CD4-positive, CD25-positive, alpha-beta regulatory T cell (primary cell): ENCODE data around the gene ZNF439. TPM values are rescaled to one million over a fixed set of nuclear protein-coding genes. Genes with fewer than 3 reads are reported as not detected.
"Not testable (repeated sequence)": the region's sequence is repeated elsewhere in the genome, so short reads cannot be mapped to it uniquely, and the experiment has no call there.

Experiments
- ATAC-seq, 2 donors: fragments of 150-1000 bp; cut with Tn5 transposase; one replicate each; pipeline ENCODE4 v1.10.0; 2021; ENCODE audit warnings: low read depth in 2 of 2, moderate number of reproducible peaks in 2 of 2, moderate library complexity in 1 of 2
- DNase-seq, 3 donors: peaks; one replicate each; pipeline versions ENCODE4 v3.0.0 to v3.0.0-alpha.2; 2012 to 2022; ENCODE audit warnings: mixed read lengths in 1 of 3
- H3K27ac ChIP-seq: one replicate; pipeline ENCODE4 v1.7.0; 2013; ENCODE audit warnings: mild to moderate bottlenecking, low read length; ENCODE audit not compliant: insufficient read depth, poor library complexity, severe bottlenecking
- H3K27me3 ChIP-seq: one replicate; pipeline ENCODE4 v1.7.0; 2013; ENCODE audit warnings: low read length; ENCODE audit not compliant: control insufficient read depth, insufficient read depth
- H3K36me3 ChIP-seq: one replicate; pipeline ENCODE4 v1.7.0; 2013; ENCODE audit warnings: mild to moderate bottlenecking, low read length, moderate library complexity; ENCODE audit not compliant: control insufficient read depth, insufficient read depth
- H3K4me1 ChIP-seq: 2 replicates; pipeline ENCODE4 v1.7.0; 2013; ENCODE audit warnings: mild to moderate bottlenecking, low read length; ENCODE audit not compliant: insufficient read depth, control insufficient read depth, poor library complexity, severe bottlenecking
- H3K4me3 ChIP-seq: one replicate; pipeline ENCODE4 v1.7.0; 2013; ENCODE audit warnings: low read depth, mild to moderate bottlenecking, low read length, moderate library complexity
- H3K9me3 ChIP-seq, 2 experiments: 1 replicate in 1 of 2; 2 replicates in 1 of 2; pipeline ENCODE4 v1.7.0; 2013; ENCODE audit warnings: low read length in 2 of 2, mild to moderate bottlenecking in 1 of 2, moderate library complexity in 1 of 2; ENCODE audit not compliant: control insufficient read depth in 2 of 2
- H3K27ac Mint-ChIP-seq, 3 donors: one replicate each; pipeline ENCODE4 v1.8.0; 2020 to 2022; ENCODE audit warnings: mild to moderate bottlenecking in 3 of 3, mixed read lengths in 3 of 3, moderate library complexity in 2 of 3
- H3K27me3 Mint-ChIP-seq: one replicate; pipeline ENCODE4 v1.8.0; 2022; ENCODE audit warnings: mild to moderate bottlenecking, mixed read lengths
- H3K36me3 Mint-ChIP-seq: one replicate; pipeline ENCODE4 v1.8.0; 2020; ENCODE audit warnings: mixed read lengths
- H3K4me1 Mint-ChIP-seq, 4 donors: one replicate each; pipeline ENCODE4 v1.8.0; 2020 to 2022; ENCODE audit warnings: mixed read lengths in 4 of 4, mild to moderate bottlenecking in 1 of 4
- H3K4me3 Mint-ChIP-seq, 4 donors: one replicate each; pipeline ENCODE4 v1.8.0; 2020 to 2022; ENCODE audit warnings: mild to moderate bottlenecking in 4 of 4, mixed read lengths in 4 of 4, moderate library complexity in 3 of 4
- H3K9me3 Mint-ChIP-seq, 7 donors: one replicate each; pipeline ENCODE4 v1.8.0; 2020 to 2022; ENCODE audit warnings: mixed read lengths in 7 of 7, mild to moderate bottlenecking in 3 of 7, moderate library complexity in 2 of 7
- polyA plus RNA-seq, 4 donors: library from polyadenylated mRNA; unstranded; fragments of 300-500 nt; fragmentation: Illumina TruSeq; gene quantifications; one replicate each; pipeline ENCODE4 v1.2.3, GENCODE V29; 2021
- total RNA-seq: library from RNA; stranded (reverse); gene quantifications from one replicate; pipeline ENCODE4 v1.2.3, GENCODE V29; 2022

Gene ZNF439
- total and polyA plus RNA-seq, 5 donors from 2014 or later = 0.60 to 6.0 (median 3.7) TPM

- not testable (repeated sequence) for H3K4me3 ChIP-seq, H3K27ac ChIP-seq, H3K36me3 ChIP-seq, H3K27me3 ChIP-seq, DNase-seq, H3K27ac Mint-ChIP-seq, ATAC-seq, H3K27me3 Mint-ChIP-seq
- Mint-ChIP-seq H3K36me3 (peaks cover 16% of the 10 kb centered on the region), H3K9me3 (peaks cover 0 to 22% (median 7%) of the 10 kb centered on the region in 7 donors), H3K4me1 (peaks cover 6 to 28% (median 17%) of the 10 kb centered on the region in 4 donors), H3K4me3 (peak overlapping the region in 2 of 4 donors; percentile 88 to 91)
- Histone ChIP-seq H3K4me1 (peaks cover 15% of the 10 kb centered on the region), H3K9me3 (peaks cover 5 to 19% of the 10 kb centered on the region in 2 experiments)
Measured at GRCh38 chr19:11850289-11850688, 1.8 kb downstream of the ZNF439 start.

GRCh38 chr19:11853358-11853757, 4.8 kb downstream of the ZNF439 start:
- DNase-seq (no peak), ATAC-seq (no peak)
- H3K4me3 Mint-ChIP-seq = no peak overlapping the region
- H3K9me3 ChIP-seq = peaks cover 22 to 44% of the 10 kb centered on the region in 2 experiments
- no peak overlapping the region for H3K4me3 ChIP-seq
- peaks cover 4 to 17% (median 14%) of the 10 kb centered on the region in 4 donors for H3K4me1 Mint-ChIP-seq
- H3K27ac ChIP-seq = no peak overlapping the region
- H3K27me3 ChIP-seq = no peaks in the 10 kb centered on the region
- peaks cover 0 to 39% (median 17%) of the 10 kb centered on the region in 7 donors for H3K9me3 Mint-ChIP-seq
- no peaks in the 10 kb centered on the region for H3K27me3 Mint-ChIP-seq
- H3K27ac Mint-ChIP-seq = no peak overlapping the region
- H3K4me1 ChIP-seq = peaks cover 11% of the 10 kb centered on the region
- peaks cover 32% of the 10 kb centered on the region for H3K36me3 Mint-ChIP-seq
- no peaks in the 10 kb centered on the region for H3K36me3 ChIP-seq

GRCh38 chr19:11856596-11857250, 8.2 kb downstream of the ZNF439 start:
- Histone ChIP-seq H3K4me3 (no peak overlapping the region), H3K4me1 (no peaks in the 10 kb centered on the region), H3K36me3 (no peaks in the 10 kb centered on the region), H3K9me3 (peaks cover 31 to 76% of the 10 kb centered on the region in 2 experiments), H3K27me3 (no peaks in the 10 kb centered on the region), H3K27ac (no peak overlapping the region)
- no peak overlapping the region for H3K4me3 Mint-ChIP-seq
- H3K4me1 Mint-ChIP-seq = peaks cover 0 to 3% (median 0%) of the 10 kb centered on the region in 4 donors
- ATAC-seq (no peak), DNase-seq (no peak)
- H3K36me3 Mint-ChIP-seq = peaks cover 31% of the 10 kb centered on the region
- H3K27me3 Mint-ChIP-seq = no peaks in the 10 kb centered on the region
- H3K27ac Mint-ChIP-seq = no peak overlapping the region
- H3K9me3 Mint-ChIP-seq = peaks cover 4 to 71% (median 19%) of the 10 kb centered on the region in 7 donors

GRCh38 chr19:11860721-11861120, 12.2 kb downstream of the ZNF439 start:
- no peaks in the 10 kb centered on the region for H3K27me3 ChIP-seq
- Mint-ChIP-seq H3K27ac (no peak overlapping the region), H3K36me3 (peaks cover 41% of the 10 kb centered on the region), H3K4me3 (no peak overlapping the region), H3K27me3 (no peaks in the 10 kb centered on the region), H3K9me3 (peaks cover 4 to 87% (median 28%) of the 10 kb centered on the region in 7 donors), H3K4me1 (peaks cover 0 to 2% (median 0%) of the 10 kb centered on the region in 4 donors)
- H3K36me3 ChIP-seq = no peaks in the 10 kb centered on the region
- H3K9me3 ChIP-seq = peaks cover 38 to 91% of the 10 kb centered on the region in 2 experiments
- H3K4me3 ChIP-seq = no peak overlapping the region
- H3K4me1 ChIP-seq = no peaks in the 10 kb centered on the region
- DNase-seq (no peak), ATAC-seq (no peak)
- no peak overlapping the region for H3K27ac ChIP-seq

- H3K36me3 ChIP-seq = peaks cover 3% of the 10 kb centered on the region
- H3K36me3 Mint-ChIP-seq = peaks cover 39% of the 10 kb centered on the region
- H3K27me3 ChIP-seq = no peaks in the 10 kb centered on the region
- H3K9me3 Mint-ChIP-seq = peaks cover 4 to 87% (median 29%) of the 10 kb centered on the region in 7 donors
- H3K9me3 ChIP-seq = peaks cover 43 to 95% of the 10 kb centered on the region in 2 experiments
- no peak overlapping the region for H3K4me3 Mint-ChIP-seq
- no peaks in the 10 kb centered on the region for H3K27me3 Mint-ChIP-seq
- H3K4me1 Mint-ChIP-seq = peaks cover 0 to 2% (median 0%) of the 10 kb centered on the region in 4 donors
- DNase-seq (no peak), ATAC-seq (no peak)
- H3K4me3 ChIP-seq = no peak overlapping the region
- H3K27ac ChIP-seq = no peak overlapping the region
- no peaks in the 10 kb centered on the region for H3K4me1 ChIP-seq
- no peak overlapping the region for H3K27ac Mint-ChIP-seq
Measured at GRCh38 chr19:11861301-11861700, 12.8 kb downstream of the ZNF439 start.

- not testable (repeated sequence) for H3K27ac Mint-ChIP-seq, H3K27me3 ChIP-seq, H3K27me3 Mint-ChIP-seq, ATAC-seq, H3K4me3 ChIP-seq, H3K4me1 ChIP-seq, H3K4me1 Mint-ChIP-seq, H3K27ac ChIP-seq, H3K4me3 Mint-ChIP-seq, DNase-seq
- Histone ChIP-seq H3K9me3 (peaks cover 46 to 99% of the 10 kb centered on the region in 2 experiments), H3K36me3 (peaks cover 16% of the 10 kb centered on the region)
- Mint-ChIP-seq H3K36me3 (peaks cover 42% of the 10 kb centered on the region), H3K9me3 (peaks cover 0 to 86% (median 26%) of the 10 kb centered on the region in 7 donors)
Measured at GRCh38 chr19:11867766-11868165, 19.2 kb downstream of the ZNF439 start.

- no peak overlapping the region for H3K4me3 Mint-ChIP-seq
- H3K9me3 ChIP-seq = peaks cover 46 to 99% of the 10 kb centered on the region in 2 experiments
- no peaks in the 10 kb centered on the region for H3K4me1 Mint-ChIP-seq
- DNase-seq (no peak), ATAC-seq (no peak)
- no peak overlapping the region for H3K27ac Mint-ChIP-seq
- H3K9me3 Mint-ChIP-seq = peaks cover 0 to 82% (median 25%) of the 10 kb centered on the region in 7 donors
- no peaks in the 10 kb centered on the region for H3K27me3 ChIP-seq
- no peak overlapping the region for H3K4me3 ChIP-seq
- no peak overlapping the region for H3K27ac ChIP-seq
- H3K27me3 Mint-ChIP-seq = no peaks in the 10 kb centered on the region
- H3K36me3 Mint-ChIP-seq = peaks cover 40% of the 10 kb centered on the region
- no peaks in the 10 kb centered on the region for H3K4me1 ChIP-seq
- peaks cover 16% of the 10 kb centered on the region for H3K36me3 ChIP-seq
Measured at GRCh38 chr19:11868188-11868587, 19.7 kb downstream of the ZNF439 start.

- ATAC-seq = no peak
- no peaks in the 10 kb centered on the region for H3K27me3 Mint-ChIP-seq
- H3K9me3 Mint-ChIP-seq = peaks cover 0 to 42% (median 15%) of the 10 kb centered on the region in 7 donors
Measured at GRCh38 chr19:11872624-11873023, 24.1 kb downstream of the ZNF439 start.

More at GRCh38 chr19:11872624-11873023, 24.1 kb downstream of the ZNF439 start:
- Mint-ChIP-seq H3K27ac (no peak overlapping the region), H3K4me1 (no peaks in the 10 kb centered on the region), H3K36me3 (peaks cover 12% of the 10 kb centered on the region), H3K4me3 (no peak overlapping the region)
- H3K27me3 ChIP-seq = no peaks in the 10 kb centered on the region
- H3K4me1 ChIP-seq = no peaks in the 10 kb centered on the region
- no peak overlapping the region for H3K27ac ChIP-seq
- peaks cover 2% of the 10 kb centered on the region for H3K36me3 ChIP-seq
- no peak overlapping the region for H3K4me3 ChIP-seq
- peaks cover 17 to 57% of the 10 kb centered on the region in 2 experiments for H3K9me3 ChIP-seq
- DNase-seq = no peak
